GM15510 (cell line): ENCODE data around the gene AREG.

Source experiments
- POLR2A ChIP-seq: IDR thresholded peaks from 3 replicates; pipeline ENCODE4 v1.6.1; 2011; ENCODE audit warnings: borderline replicate concordance; ENCODE audit not compliant: insufficient read length; ENCODE audit errors: extremely low read depth

The AREG gene

GRCh38 chr4:74480267-74480666, 35.3 kb downstream of the AREG start:
- TF ChIP-seq POLR2A: no peak

GRCh38 chr4:74481891-74482609, 37.1 kb downstream of the AREG start:
- no peak for TF ChIP-seq POLR2A

- TF ChIP-seq POLR2A: no peak
Observed at GRCh38 chr4:74483226-74483911, 38.4 kb downstream of the AREG start.

GRCh38 chr4:74486905-74487304, 42.0 kb downstream of the AREG start:
- TF ChIP-seq POLR2A: no peak

GRCh38 chr4:74487771-74488170, 42.8 kb downstream of the AREG start:
- no peak for TF ChIP-seq POLR2A

GRCh38 chr4:74490736-74491135, 45.8 kb downstream of the AREG start:
- TF ChIP-seq POLR2A: no peak

GRCh38 chr4:74499986-74500781, 55.2 kb downstream of the AREG start:
- TF ChIP-seq POLR2A: no peak

- no peak for TF ChIP-seq POLR2A
Observed at GRCh38 chr4:74501579-74501978, 56.6 kb downstream of the AREG start.

- no peak for TF ChIP-seq POLR2A
Observed at GRCh38 chr4:74503580-74503979, 58.6 kb downstream of the AREG start.

GRCh38 chr4:74504212-74504611, 59.3 kb downstream of the AREG start:
- TF ChIP-seq POLR2A: no peak
